GM10248 (cell line): ENCODE measurements around the gene PTPN18.

Source experiments
- CTCF ChIA-PET: fragments of 300-600 bp; sonication (Branson Sonifier 250); formaldehyde crosslinking; extraction: SDS; loops from one replicate; lab custom pipeline; 2021; ENCODE audit warnings: antibody characterized with exemption; lab: Yijun Ruan, JAX
- POLR2A ChIA-PET: fragments of 350-650 bp; sonication (Branson Sonifier 250); formaldehyde crosslinking; extraction: SDS; loops from one replicate; lab custom pipeline; 2020; ENCODE audit warnings: antibody characterized with exemption; lab: Yijun Ruan, JAX
- DNase-seq: peaks from one replicate; pipeline ENCODE4 v3.0.0; 2012; ENCODE audit errors: extremely low spot score
- CTCF ChIP-seq: IDR thresholded peaks from 2 replicates; pipeline ENCODE4 v1.5.1; 2012; ENCODE audit warnings: mild to moderate bottlenecking, low read depth; ENCODE audit errors: extremely low read depth, missing control alignments, control extremely low read depth

The PTPN18 gene

GRCh38 chr2:130372833-130373807, 17.3 kb downstream of the PTPN18 start:
- DNase-seq, result no peak
- no peak for TF ChIP-seq CTCF
- ChIA-PET POLR2A (interaction anchor here (1.3 kb wide), 1 partner anchor 31 kb away, joined by 3 read pairs; a partner anchor contains a TSS), CTCF (interaction anchor here (0.7 to 6.1 kb wide), 17 partner anchors 8 to 320 kb away, joined by 3 to 51 read pairs (median 6); partner anchors contain the start of genes IMP4 and PTPN18)

- CTCF ChIA-PET, result interaction anchor here (1.3 to 6.1 kb wide), 9 partner anchors 7 to 319 kb away, joined by 4 to 51 read pairs (median 10); partner anchors contain the start of gene IMP4
- no peak for DNase-seq
- no peak for TF ChIP-seq CTCF
- POLR2A ChIA-PET, result interaction anchor here (1.3 kb wide), 1 partner anchor 32 kb away, joined by 3 read pairs; a partner anchor contains a TSS
These were observed 18.0 kb downstream of the PTPN18 start for GRCh38 chr2:130373808-130374365.

GRCh38 chr2:130374587-130375290, 18.9 kb downstream of the PTPN18 start:
- CTCF ChIA-PET, result interaction anchor here (1.4 to 7.1 kb wide), 6 partner anchors 9 to 319 kb away, joined by 4 to 51 read pairs (median 22); partner anchors contain the start of gene IMP4
- DNase-seq, result no peak
- POLR2A ChIA-PET, result no interaction called here
- no peak for TF ChIP-seq CTCF

GRCh38 chr2:130375291-130376266, 19.7 kb downstream of the PTPN18 start:
- POLR2A ChIA-PET, result no interaction called here
- CTCF ChIA-PET, result interaction anchor here (1.9 to 7.1 kb wide), 5 partner anchors 9 to 33 kb away, joined by 5 to 51 read pairs (median 8); partner anchors contain the start of gene IMP4
- no peak for DNase-seq
- no peak for TF ChIP-seq CTCF

- ChIA-PET POLR2A (interaction anchor here (0.6 to 0.9 kb wide), 4 partner anchors 11 to 1100 kb away, joined by 3 to 9 read pairs (median 4); no protein-coding TSS in a partner anchor), CTCF (interaction anchor here (1.0 to 7.1 kb wide), 7 partner anchors 9 to 34 kb away, joined by 5 to 51 read pairs (median 6); partner anchors contain the start of genes IMP4 and PTPN18)
- DNase-seq, result no peak
- peak; percentile 49 for TF ChIP-seq CTCF
These were observed 20.8 kb downstream of the PTPN18 start for GRCh38 chr2:130376433-130377293.
